Measurements from ENCODE around the gene ZDHHC14. TPM values are rescaled to one million over a fixed set of nuclear protein-coding genes. Genes with fewer than 3 reads are reported as not detected.

ZDHHC14 gene
- polyA plus RNA-seq, 1 donor (not counting 4 experiments of a cell fraction or from before 2014, with no cell fraction given) = 6.4 TPM

DNA sequence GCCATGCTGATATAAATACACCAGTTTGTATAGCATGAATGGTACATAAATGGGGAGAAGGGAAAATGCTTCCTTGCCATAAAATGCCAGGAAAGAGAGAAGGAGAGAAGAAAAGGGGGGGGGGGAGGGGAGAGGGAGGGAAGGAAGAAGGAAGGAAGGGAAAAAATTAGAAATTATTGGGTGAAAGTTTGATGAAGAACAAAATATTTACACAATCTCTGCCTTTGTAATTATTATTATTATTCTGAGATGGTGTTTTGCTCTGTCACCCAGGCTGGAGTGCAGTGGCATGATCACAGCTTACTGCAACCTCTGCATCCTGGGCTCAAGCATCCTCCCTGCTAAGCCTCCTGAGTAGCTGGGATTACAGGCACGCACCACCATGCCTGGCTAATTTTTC, 10.2 kb upstream of the ZDHHC14 start:
- FAIRE-seq (no peak), DNase-seq (ENCODE audit: low read depth, low spot score) (no peak)
- H3K9ac ChIP-seq (ENCODE audit: control insufficient read depth, extremely low read depth, insufficient read depth, low read length) = no peak overlapping the region
- H3K79me2 ChIP-seq (ENCODE audit: control insufficient read depth, insufficient read depth, low read length) = no peaks in the 10 kb centered on the region
- H3K4me3 ChIP-seq (ENCODE audit: control insufficient read depth in 2 of 3, extremely low read depth in 1 of 3, insufficient read depth in 2 of 3, low read depth in 1 of 3, low read length in 3 of 3) = no peak overlapping the region
- H2AFZ ChIP-seq (ENCODE audit: control insufficient read depth, low read length) = no peak overlapping the region
- no peaks in the 10 kb centered on the region for H3K9me3 ChIP-seq (ENCODE audit: control insufficient read depth, low read depth, low read length)
- TF ChIP-seq, protein P1, sequence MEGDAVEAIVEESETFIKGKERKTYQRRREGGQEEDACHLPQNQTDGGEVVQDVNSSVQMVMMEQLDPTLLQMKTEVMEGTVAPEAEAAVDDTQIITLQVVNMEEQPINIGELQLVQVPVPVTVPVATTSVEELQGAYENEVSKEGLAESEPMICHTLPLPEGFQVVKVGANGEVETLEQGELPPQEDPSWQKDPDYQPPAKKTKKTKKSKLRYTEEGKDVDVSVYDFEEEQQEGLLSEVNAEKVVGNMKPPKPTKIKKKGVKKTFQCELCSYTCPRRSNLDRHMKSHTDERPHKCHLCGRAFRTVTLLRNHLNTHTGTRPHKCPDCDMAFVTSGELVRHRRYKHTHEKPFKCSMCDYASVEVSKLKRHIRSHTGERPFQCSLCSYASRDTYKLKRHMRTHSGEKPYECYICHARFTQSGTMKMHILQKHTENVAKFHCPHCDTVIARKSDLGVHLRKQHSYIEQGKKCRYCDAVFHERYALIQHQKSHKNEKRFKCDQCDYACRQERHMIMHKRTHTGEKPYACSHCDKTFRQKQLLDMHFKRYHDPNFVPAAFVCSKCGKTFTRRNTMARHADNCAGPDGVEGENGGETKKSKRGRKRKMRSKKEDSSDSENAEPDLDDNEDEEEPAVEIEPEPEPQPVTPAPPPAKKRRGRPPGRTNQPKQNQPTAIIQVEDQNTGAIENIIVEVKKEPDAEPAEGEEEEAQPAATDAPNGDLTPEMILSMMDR (optimal IDR thresholded peaks at IDR 0.05 in 1 of 3, IDR thresholded peaks at IDR 0.05 in 1 of 3, conservative IDR thresholded peaks at IDR 0.05 in 1 of 3; ENCODE audit: extremely low read depth in 1 of 3, insufficient read depth in 2 of 3, low read length in 3 of 3) = no peak
- TF ChIP-seq EZH2 (IDR thresholded peaks at IDR 0.05; ENCODE audit: low read length) = no peak
- H3K27ac ChIP-seq (ENCODE audit: control insufficient read depth, insufficient read depth, low read length) = no peak overlapping the region
- no peaks in the 10 kb centered on the region for H3K9me1 ChIP-seq (ENCODE audit: control insufficient read depth, extremely low read depth, insufficient read depth, low read length)
- H3K4me1 ChIP-seq (ENCODE audit: control insufficient read depth, extremely low read depth, insufficient read depth, low read length) = no peaks in the 10 kb centered on the region
- H3K4me2 ChIP-seq (ENCODE audit: control insufficient read depth, extremely low read depth, insufficient read depth, low read depth, low read length) = no peak overlapping the region
- no peaks in the 10 kb centered on the region for H3K36me3 ChIP-seq (ENCODE audit: control insufficient read depth in 2 of 2, extremely low read depth in 1 of 2, insufficient read depth in 2 of 2, low read length in 2 of 2)
- dilution Hi-C loops (cut with MboI; ENCODE audit: extremely low pct_ligation_motif_present, low sequenced_read_pairs) = no loop called here
- no peaks in the 10 kb centered on the region for H3K27me3 ChIP-seq (ENCODE audit: control insufficient read depth, extremely low read depth, insufficient read depth, low read length)
- no peaks in the 10 kb centered on the region for H4K20me1 ChIP-seq (ENCODE audit: control insufficient read depth, extremely low read depth, insufficient read depth, low read length)

DNA sequence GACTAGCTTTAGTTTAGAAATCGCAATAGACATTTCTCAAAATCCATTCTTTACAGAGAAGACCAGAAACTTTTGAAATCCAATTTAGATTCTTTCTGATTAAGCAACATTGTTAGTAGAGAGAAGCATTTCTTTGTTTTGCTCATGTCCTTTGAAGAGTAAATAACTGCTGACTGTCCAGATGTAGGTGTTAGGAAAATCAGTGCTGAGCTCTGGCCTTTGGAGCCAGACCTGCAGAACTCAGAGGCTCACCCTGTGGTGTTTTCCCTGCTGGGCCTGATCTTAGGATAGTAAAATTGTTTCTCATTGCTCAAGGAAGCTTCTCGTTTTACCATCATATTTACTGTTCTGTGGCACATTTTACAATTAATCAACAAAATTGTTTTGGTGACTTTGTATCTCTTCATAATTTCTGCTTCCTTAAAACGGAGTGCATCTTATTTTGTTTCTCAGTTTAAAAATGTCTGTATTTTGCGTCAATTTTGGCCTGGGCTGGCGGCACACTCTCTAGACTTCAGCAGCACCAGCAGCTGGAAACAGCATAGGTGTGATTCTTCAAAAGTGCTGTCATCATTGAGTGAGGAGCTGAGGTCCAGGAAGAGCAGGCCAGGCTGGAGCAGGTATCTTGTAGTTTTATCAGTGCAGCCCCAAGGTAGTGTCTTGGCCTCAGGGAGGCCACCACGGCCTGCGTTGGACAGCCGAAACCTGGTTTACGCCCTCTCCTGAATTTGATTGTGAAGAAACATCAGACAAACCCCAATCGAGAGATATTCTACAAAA, 8.3 kb upstream of the ZDHHC14 start:
- Histone ChIP-seq H3K9me3 (ENCODE audit: control insufficient read depth, low read depth, low read length) (no peaks in the 10 kb centered on the region), H3K4me1 (ENCODE audit: control insufficient read depth, extremely low read depth, insufficient read depth, low read length) (no peaks in the 10 kb centered on the region), H3K4me3 (ENCODE audit: control insufficient read depth in 2 of 3, extremely low read depth in 1 of 3, insufficient read depth in 2 of 3, low read depth in 1 of 3, low read length in 3 of 3) (no peak overlapping the region), H3K36me3 (ENCODE audit: control insufficient read depth in 2 of 2, extremely low read depth in 1 of 2, insufficient read depth in 2 of 2, low read length in 2 of 2) (no peaks in the 10 kb centered on the region), H3K27me3 (ENCODE audit: control insufficient read depth, extremely low read depth, insufficient read depth, low read length) (no peaks in the 10 kb centered on the region), H2AFZ (ENCODE audit: control insufficient read depth, low read length) (no peak overlapping the region), H3K27ac (ENCODE audit: control insufficient read depth, insufficient read depth, low read length) (no peak overlapping the region), H3K4me2 (ENCODE audit: control insufficient read depth, extremely low read depth, insufficient read depth, low read depth, low read length) (no peak overlapping the region), H3K9me1 (ENCODE audit: control insufficient read depth, extremely low read depth, insufficient read depth, low read length) (no peaks in the 10 kb centered on the region), H4K20me1 (ENCODE audit: control insufficient read depth, extremely low read depth, insufficient read depth, low read length) (no peaks in the 10 kb centered on the region), H3K9ac (ENCODE audit: control insufficient read depth, extremely low read depth, insufficient read depth, low read length) (no peak overlapping the region), H3K79me2 (ENCODE audit: control insufficient read depth, insufficient read depth, low read length) (no peaks in the 10 kb centered on the region)
- FAIRE-seq = no peak
- DNase-seq (ENCODE audit: low read depth, low spot score) = no peak
- no peak for TF ChIP-seq EZH2 (IDR thresholded peaks at IDR 0.05; ENCODE audit: low read length)
- TF ChIP-seq, protein P1 (optimal IDR thresholded peaks at IDR 0.05 in 1 of 3, IDR thresholded peaks at IDR 0.05 in 1 of 3, conservative IDR thresholded peaks at IDR 0.05 in 1 of 3; ENCODE audit: extremely low read depth in 1 of 3, insufficient read depth in 2 of 3, low read length in 3 of 3) = no peak
- dilution Hi-C loops (cut with MboI; ENCODE audit: extremely low pct_ligation_motif_present, low sequenced_read_pairs) = no loop called here
